Measurements from ENCODE around the gene UHMK1. TPM values are rescaled to one million over a fixed set of nuclear protein-coding genes. Genes with fewer than 3 reads are reported as not detected.
"Not testable (repeated sequence)": the region's sequence is repeated elsewhere in the genome, so short reads cannot be mapped to it uniquely, and the experiment has no call there.

UHMK1 gene
- polyA plus RNA-seq (2012; ENCODE audit: insufficient read depth, insufficient read length, low read depth) = 7.3 TPM

GRCh38 chr1:162497723-162498495, at the start of gene UHMK1:
Gene UHMK1 (plus strand): TSS chr1:162497818. CDS start chr1:162498001, 183 bp downstream.
- Histone ChIP-seq H3K9me3 (no peaks in the 10 kb centered on the region), H3K36me3 (peaks cover 31% of the 10 kb centered on the region), H3K4me3 (ENCODE audit: low read depth, low read length) (peak within 1 kb of the TSS; percentile 98), H3K4me1 (no peaks in the 10 kb centered on the region), H3K27me3 (no peaks in the 10 kb centered on the region)
- TF ChIP-seq CTCF (IDR thresholded peaks at IDR 0.05; ENCODE audit: low read depth, low read length) = no peak
- DNase-seq = peak; percentile 93

- H3K4me3 ChIP-seq (ENCODE audit: low read depth, low read length); DNase-seq; H3K4me1 ChIP-seq; H3K27me3 ChIP-seq; H3K36me3 ChIP-seq; H3K9me3 ChIP-seq: not testable (repeated sequence)
These were observed 43.3 kb upstream of the UHMK1 start for GRCh38 chr1:162454361-162454760.

GRCh38 chr1:162456323-162456722, 41.3 kb upstream of the UHMK1 start:
- Histone ChIP-seq H3K36me3 (no peaks in the 10 kb centered on the region), H3K4me1 (no peaks in the 10 kb centered on the region), H3K9me3 (no peaks in the 10 kb centered on the region), H3K4me3 (ENCODE audit: low read depth, low read length) (no peak overlapping the region), H3K27me3 (no peaks in the 10 kb centered on the region)
- DNase-seq = no peak
- TF ChIP-seq CTCF (IDR thresholded peaks at IDR 0.05; ENCODE audit: low read depth, low read length) = no peak

GRCh38 chr1:162458236-162458635, 39.4 kb upstream of the UHMK1 start:
- Histone ChIP-seq H3K9me3 (no peaks in the 10 kb centered on the region), H3K4me1 (no peaks in the 10 kb centered on the region), H3K27me3 (no peaks in the 10 kb centered on the region), H3K4me3 (ENCODE audit: low read depth, low read length) (no peak overlapping the region), H3K36me3 (no peaks in the 10 kb centered on the region)
- no peak for TF ChIP-seq CTCF (IDR thresholded peaks at IDR 0.05; ENCODE audit: low read depth, low read length)
- DNase-seq = no peak

- H3K4me3 ChIP-seq (ENCODE audit: low read depth, low read length); H3K9me3 ChIP-seq; DNase-seq; H3K36me3 ChIP-seq; H3K27me3 ChIP-seq; H3K4me1 ChIP-seq: not testable (repeated sequence)
These were observed 35.2 kb upstream of the UHMK1 start for GRCh38 chr1:162462425-162462824.

GRCh38 chr1:162463021-162463420, 34.6 kb upstream of the UHMK1 start:
- Histone ChIP-seq H3K9me3 (no peaks in the 10 kb centered on the region), H3K36me3 (no peaks in the 10 kb centered on the region), H3K27me3 (no peaks in the 10 kb centered on the region), H3K4me3 (ENCODE audit: low read depth, low read length) (no peak overlapping the region), H3K4me1 (no peaks in the 10 kb centered on the region)
- no peak for TF ChIP-seq CTCF (IDR thresholded peaks at IDR 0.05; ENCODE audit: low read depth, low read length)
- DNase-seq = no peak

- TF ChIP-seq CTCF (IDR thresholded peaks at IDR 0.05; ENCODE audit: low read depth, low read length) = no peak
- Histone ChIP-seq H3K4me1 (no peaks in the 10 kb centered on the region), H3K4me3 (ENCODE audit: low read depth, low read length) (no peak overlapping the region), H3K27me3 (no peaks in the 10 kb centered on the region; the same call in 1 of the 2 replicates), H3K9me3 (no peaks in the 10 kb centered on the region), H3K36me3 (no peaks in the 10 kb centered on the region)
- no peak for DNase-seq
These were observed 30.8 kb upstream of the UHMK1 start for GRCh38 chr1:162466797-162467196.
